H1 (cell line): Measurements from ENCODE around the gene MCUB. TPM values are rescaled to one million over a fixed set of nuclear protein-coding genes. Genes with fewer than 3 reads are reported as not detected.

ENCODE experiments used
- ATF3 ChIP-seq: IDR thresholded peaks from 2 replicates; pipeline ENCODE4 v1.6.1; 2011; ENCODE audit warnings: low read depth, mild to moderate bottlenecking, low read length; ENCODE audit not compliant: insufficient read depth
- BCL11A ChIP-seq, 2 experiments: IDR thresholded peaks; one replicate each; pipeline ENCODE4 v1.6.1; 2011; ENCODE audit warnings: low read depth in 2 of 2, low read length in 2 of 2, mild to moderate bottlenecking in 2 of 2
- HDAC2 ChIP-seq, 2 experiments: fragments of 300-600 bp in 1 of 2; sonication (generic) in 1 of 2; IDR thresholded peaks; 2 replicates each; pipeline ENCODE4 v1.6.1; 2011 to 2012; ENCODE audit warnings: low read depth in 2 of 2, low read length in 2 of 2, mild to moderate bottlenecking in 2 of 2, moderate library complexity in 2 of 2, borderline replicate concordance in 1 of 2, inconsistent platforms in 1 of 2
- SIRT6 ChIP-seq: IDR thresholded peaks from one replicate; pipeline ENCODE4 v1.7.1; 2012; ENCODE audit warnings: low read length, inconsistent platforms
- SP2 ChIP-seq: IDR thresholded peaks from 2 replicates; pipeline ENCODE4 v1.6.1; 2012; ENCODE audit warnings: mild to moderate bottlenecking, low read length, inconsistent platforms
- SUZ12 ChIP-seq: fragments of 200-600 bp; sonication (generic); IDR thresholded peaks from 2 replicates; pipeline ENCODE4 v1.6.1; 2012; ENCODE audit warnings: mild to moderate bottlenecking, inconsistent platforms, low read length, moderate library complexity, mixed read lengths
- TCF12 ChIP-seq: IDR thresholded peaks from 2 replicates; pipeline ENCODE4 v1.6.1; 2011; ENCODE audit warnings: low read depth, mild to moderate bottlenecking, low read length
- polyA plus RNA-seq, 7 experiments: library from polyadenylated mRNA; depleted of rRNA in 3 of 7; stranded (reverse) in 5 of 7; unstranded in 2 of 7; fragments of >200 nt in 5 of 7; fragments of 200-250 nt in 2 of 7; gene quantifications; 1 replicate in 5 of 7; 2 replicates in 1 of 7; 4 replicates in 1 of 7; pipeline versions ENCODE4 v1.2.1 to v1.2.3, GENCODE V29; 2011 to 2013; ENCODE audit warnings: missing spikeins in 2 of 7, mixed read lengths in 2 of 7
- total RNA-seq: library from RNA; stranded (reverse); fragmentation: NEBNext Ultra II Directional; extraction: Animal tissue kit (Norgen Biotek cat#: 25700); gene quantifications from 2 replicates; pipeline ENCODE4 v1.2.1, GENCODE V29; 2021

Gene MCUB
- total and polyA plus RNA-seq, 2 of the 8 experiments (the other 6 are each of a cell fraction or from before 2014, with no cell fraction given) = 15.2 to 19.4 TPM

- TF ChIP-seq BCL11A (IDR thresholded peaks at IDR 0.05; ENCODE audit: low read depth in 2 of 2, low read length in 2 of 2) (no peak), TCF12 (no peak), HDAC2 (IDR thresholded peaks at IDR 0.05; ENCODE audit: borderline replicate concordance in 1 of 2, low read depth in 2 of 2, low read length in 2 of 2) (no peak), SP2 (no peak), SIRT6 (no peak), ATF3 (no peak), SUZ12 (no peak)
- TF ChIP-seq, all 59 proteins: peak for 0
Measured at GRCh38 chr4:109627361-109627760, 67.3 kb downstream of the MCUB start (continued).
